GM12891 (cell line): ENCODE results near the gene NOX4.
"Not testable (repeated sequence)": the region's sequence is repeated elsewhere in the genome, so short reads cannot be mapped to it uniquely, and the experiment has no call there.

Experiments
- POLR2A ChIP-seq: IDR thresholded peaks from 2 replicates; pipeline ENCODE4 v1.6.1; 2011; ENCODE audit warnings: low read depth, low read length, control low read depth
- POLR2AphosphoS5 ChIP-seq: IDR thresholded peaks from 2 replicates; pipeline ENCODE4 v1.6.1; 2011; ENCODE audit warnings: low read depth, low read length, control low read depth
- POU2F2 ChIP-seq: IDR thresholded peaks from 2 replicates; pipeline ENCODE4 v1.6.1; 2011; ENCODE audit warnings: low read depth, mild to moderate bottlenecking, control low read depth, low read length, moderate library complexity
- SPI1 ChIP-seq: IDR thresholded peaks from 2 replicates; pipeline ENCODE4 v1.6.1; 2011; ENCODE audit warnings: low read depth, low read length, control low read depth
- TAF1 ChIP-seq: IDR thresholded peaks from 2 replicates; pipeline ENCODE4 v1.6.1; 2011; ENCODE audit warnings: low read depth, low read length, control low read depth

DNA sequence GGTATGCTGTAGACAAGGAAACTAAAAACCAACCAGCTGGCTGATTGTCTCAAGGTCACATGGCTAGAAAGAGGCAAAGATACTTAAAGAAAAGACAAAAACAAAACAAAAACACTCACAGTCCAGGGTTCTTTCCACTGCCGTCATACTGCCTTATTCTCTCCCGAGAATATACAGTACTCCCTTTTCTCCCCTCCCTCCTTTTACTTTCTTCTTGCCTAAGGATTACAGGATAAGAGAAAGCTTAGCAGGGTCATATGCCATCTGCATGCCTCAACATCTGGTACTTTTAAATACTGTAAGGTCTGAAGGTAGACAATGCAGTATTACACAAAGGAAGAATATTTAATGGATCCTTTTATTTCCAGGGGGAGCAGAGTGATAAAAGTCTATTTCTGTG, 126.3 kb downstream of the NOX4 start:
- TF ChIP-seq POU2F2, POLR2A, POLR2AphosphoS5, TAF1, SPI1: not testable (repeated sequence)
